Mesenchymal stem cell (in vitro differentiated cells and primary cell): ENCODE results near the gene UFD1.

Experiments used
- DNase-seq: peaks from one replicate; pipeline ENCODE4 v3.0.0-alpha.2; 2013
- H2AFZ ChIP-seq: one replicate; pipeline ENCODE4 v1.6.1; 2013; ENCODE audit warnings: low read depth, mild to moderate bottlenecking, control low read depth, inconsistent platforms, low read length, moderate library complexity
- H2AK5ac ChIP-seq: 2 replicates; pipeline ENCODE4 v1.6.1; 2013; ENCODE audit warnings: low read length, moderate library complexity, mild to moderate bottlenecking, inconsistent platforms; ENCODE audit not compliant: severe bottlenecking
- H2BK120ac ChIP-seq: one replicate; pipeline ENCODE4 v1.6.1; 2013; ENCODE audit warnings: low read depth, mild to moderate bottlenecking, inconsistent platforms, low read length, moderate library complexity
- H2BK12ac ChIP-seq, 2 experiments: one replicate each; pipeline ENCODE4 v1.6.1; 2013; ENCODE audit warnings: inconsistent platforms in 2 of 2, low read length in 2 of 2, mild to moderate bottlenecking in 2 of 2, moderate library complexity in 2 of 2, control low read depth in 1 of 2
- H2BK15ac ChIP-seq: one replicate; pipeline ENCODE4 v1.6.1; 2013; ENCODE audit warnings: mild to moderate bottlenecking, low read depth, inconsistent platforms; ENCODE audit not compliant: poor library complexity, severe bottlenecking
- H2BK5ac ChIP-seq: 2 replicates; pipeline ENCODE4 v1.6.1; 2013; ENCODE audit warnings: low read depth, mild to moderate bottlenecking, low read length, control low read depth, inconsistent platforms; ENCODE audit not compliant: poor library complexity, severe bottlenecking
- H3K14ac ChIP-seq, 2 experiments: one replicate each; pipeline ENCODE4 v1.6.1; 2013; ENCODE audit warnings: inconsistent platforms in 2 of 2, low read length in 2 of 2, control low read depth in 1 of 2, mild to moderate bottlenecking in 1 of 2, moderate library complexity in 1 of 2
- H3K18ac ChIP-seq, 2 experiments: one replicate each; pipeline ENCODE4 v1.6.1; 2013; ENCODE audit warnings: inconsistent platforms in 2 of 2, low read length in 2 of 2, control low read depth in 1 of 2, low read depth in 1 of 2, mild to moderate bottlenecking in 1 of 2
- H3K23ac ChIP-seq, 2 experiments: one replicate each; pipeline ENCODE4 v1.6.1; 2013; ENCODE audit warnings: inconsistent platforms in 2 of 2, low read length in 2 of 2, mild to moderate bottlenecking in 2 of 2, moderate library complexity in 2 of 2, control low read depth in 1 of 2
- H3K27ac ChIP-seq: 2 replicates; pipeline ENCODE4 v1.5.1; 2013; ENCODE audit warnings: mild to moderate bottlenecking, moderate library complexity, low read length, control low read depth, inconsistent platforms; ENCODE audit not compliant: poor library complexity, severe bottlenecking
- H3K27me3 ChIP-seq, 2 experiments: 2 replicates each; pipeline versions ENCODE4 v1.6.1 to v1.7.0; 2013; ENCODE audit warnings: low read length in 2 of 2, mild to moderate bottlenecking in 2 of 2, moderate library complexity in 2 of 2, control low read depth in 1 of 2, inconsistent platforms in 1 of 2; ENCODE audit not compliant: control insufficient read depth in 1 of 2, insufficient read depth in 1 of 2
- H3K36me3 ChIP-seq, 2 experiments: 2 replicates each; pipeline versions ENCODE4 v1.6.1 to v1.7.0; 2013; ENCODE audit warnings: low read length in 2 of 2, control low read depth in 1 of 2, inconsistent platforms in 1 of 2, low read depth in 1 of 2, mild to moderate bottlenecking in 1 of 2; ENCODE audit not compliant: insufficient read depth in 2 of 2, control insufficient read depth in 1 of 2
- H3K4ac ChIP-seq, 2 experiments: one replicate each; pipeline ENCODE4 v1.6.1; 2013; ENCODE audit warnings: inconsistent platforms in 2 of 2, low read length in 2 of 2, mild to moderate bottlenecking in 2 of 2, moderate library complexity in 2 of 2, control low read depth in 1 of 2, low read depth in 1 of 2
- H3K4me1 ChIP-seq: 2 replicates; pipeline ENCODE4 v1.6.1; 2013; ENCODE audit warnings: low read depth, low read length, control low read depth; ENCODE audit not compliant: control insufficient read depth, insufficient read depth
- H3K4me2 ChIP-seq: 2 replicates; pipeline ENCODE4 v1.6.1; 2013; ENCODE audit warnings: low read length, mild to moderate bottlenecking, inconsistent platforms; ENCODE audit not compliant: poor library complexity, severe bottlenecking
- H3K4me3 ChIP-seq, 2 experiments: 2 replicates each; pipeline versions ENCODE4 v1.5.1 to v1.7.0; 2013; ENCODE audit warnings: low read length in 2 of 2, mild to moderate bottlenecking in 2 of 2, control low read depth in 1 of 2, low read depth in 1 of 2; ENCODE audit not compliant: insufficient read depth in 1 of 2
- H3K79me1 ChIP-seq: replicated peaks from 2 replicates; pipeline ENCODE4 v1.6.1; 2013; ENCODE audit warnings: mild to moderate bottlenecking, control low read depth, low read length, inconsistent platforms; ENCODE audit not compliant: poor library complexity, severe bottlenecking
- H3K9ac ChIP-seq: 2 replicates; pipeline ENCODE4 v1.7.0; 2013; ENCODE audit warnings: mild to moderate bottlenecking, low read length, moderate library complexity
- H3K9me3 ChIP-seq: 2 replicates; pipeline ENCODE4 v1.7.0; 2013; ENCODE audit warnings: mild to moderate bottlenecking, low read length; ENCODE audit not compliant: control insufficient read depth
- H4K8ac ChIP-seq: one replicate; pipeline ENCODE4 v1.6.1; 2013; ENCODE audit warnings: inconsistent platforms, mild to moderate bottlenecking, low read length, moderate library complexity
- H4K91ac ChIP-seq: one replicate; pipeline ENCODE4 v1.6.1; 2013; ENCODE audit warnings: mild to moderate bottlenecking, low read length, inconsistent platforms
- WGBS: methylation state at CpG from one replicate; pipeline ENCODE4 v1.1.7; 2013; ENCODE audit warnings: mixed read lengths; 5-methylcytosine and 5-hydroxymethylcytosine counted together

Gene UFD1

DNA sequence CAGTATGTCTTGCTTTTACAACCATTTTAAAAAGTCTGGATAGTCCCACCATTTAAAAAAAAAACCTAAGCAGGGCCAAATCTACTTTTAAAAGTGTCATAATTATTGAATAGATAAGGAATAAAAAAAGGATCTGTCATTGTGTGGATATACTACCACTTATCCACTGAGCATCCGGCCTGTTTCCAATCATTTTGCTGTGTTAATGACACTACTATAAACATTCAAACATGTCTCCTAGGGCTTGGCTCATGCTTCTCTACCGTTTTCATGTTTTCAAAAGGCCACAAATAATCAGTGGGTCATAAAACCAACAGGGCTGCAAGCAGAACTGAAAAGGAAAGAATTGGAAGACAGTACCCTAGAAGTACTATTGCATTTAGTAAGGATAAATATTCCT, 19.0 kb downstream of the UFD1 start:
- Histone ChIP-seq H3K27me3 (no peaks in the 10 kb centered on the region), H3K18ac (no peak overlapping the region), H2BK15ac (no peak overlapping the region), H2AFZ (no peak overlapping the region), H3K4me3 (no peak overlapping the region), H3K4me2 (no peak overlapping the region), H3K27ac (no peak overlapping the region), H3K79me1 (peaks cover 18% of the 10 kb centered on the region), H3K14ac (no peak overlapping the region), H2BK12ac (no peak overlapping the region), H4K91ac (no peak overlapping the region), H2BK5ac (no peak overlapping the region), H2AK5ac (no peak overlapping the region), H3K9ac (no peak overlapping the region), H2BK120ac (no peak overlapping the region), H3K23ac (no peak overlapping the region), H3K36me3 (peaks cover 52 to 86% of the 10 kb centered on the region in 2 experiments), H3K4me1 (peaks cover 3% of the 10 kb centered on the region), H4K8ac (no peak overlapping the region), H3K9me3 (no peaks in the 10 kb centered on the region), H3K4ac (no peak overlapping the region)
- WGBS: 43% methylated on average over 1 of the region's 2 CpGs
- peak; percentile 52 for DNase-seq

- peaks cover 60 to 89% of the 10 kb centered on the region in 2 experiments for H3K36me3 ChIP-seq
- no peak for DNase-seq
- no peaks in the 10 kb centered on the region for H3K9me3 ChIP-seq
- H4K8ac ChIP-seq: peak overlapping the region; percentile 20
- peaks cover 3% of the 10 kb centered on the region for H3K4me1 ChIP-seq
- no peak overlapping the region for H3K9ac ChIP-seq
- no peak overlapping the region for H3K4me3 ChIP-seq
- H3K4me2 ChIP-seq: no peak overlapping the region
- no peaks in the 10 kb centered on the region for H3K27me3 ChIP-seq
- H2BK5ac ChIP-seq: no peak overlapping the region
- H2AK5ac ChIP-seq: no peak overlapping the region
- peaks cover 23% of the 10 kb centered on the region for H3K79me1 ChIP-seq
- peak overlapping the region in 1 of 2 experiments; percentile 86 for H3K14ac ChIP-seq
- H3K23ac ChIP-seq: no peak overlapping the region
- no peak overlapping the region for H3K27ac ChIP-seq
- H2BK120ac ChIP-seq: no peak overlapping the region
- 97% methylated on average over 8 of the region's 8 CpGs for WGBS
- peak overlapping the region; percentile 25 for H4K91ac ChIP-seq
- H2BK12ac ChIP-seq: peak overlapping the region in 1 of 2 experiments; percentile 6
- H2BK15ac ChIP-seq: no peak overlapping the region
- H3K4ac ChIP-seq: no peak overlapping the region
- H2AFZ ChIP-seq: no peak overlapping the region
- peak overlapping the region in 1 of 2 experiments; percentile 34 for H3K18ac ChIP-seq
Observed at GRCh38 chr22:19457828-19458428, 21.1 kb downstream of the UFD1 start.

- Histone ChIP-seq H2BK15ac (no peak overlapping the region), H4K8ac (no peak overlapping the region), H3K27me3 (no peaks in the 10 kb centered on the region), H3K14ac (no peak overlapping the region), H3K9ac (no peak overlapping the region), H3K4me2 (no peak overlapping the region), H3K4me1 (peaks cover 3% of the 10 kb centered on the region), H2AFZ (no peak overlapping the region), H3K27ac (no peak overlapping the region), H2BK12ac (no peak overlapping the region), H4K91ac (no peak overlapping the region), H3K23ac (peak overlapping the region in 1 of 2 experiments; percentile 2), H2BK5ac (no peak overlapping the region), H3K79me1 (peaks cover 25% of the 10 kb centered on the region), H3K9me3 (no peaks in the 10 kb centered on the region), H3K18ac (no peak overlapping the region), H2AK5ac (no peak overlapping the region), H3K4me3 (no peak overlapping the region), H3K36me3 (peaks cover 62 to 91% of the 10 kb centered on the region in 2 experiments), H3K4ac (no peak overlapping the region), H2BK120ac (no peak overlapping the region)
- no peak for DNase-seq
- 98% methylated on average over 10 of the region's 10 CpGs for WGBS
Observed at GRCh38 chr22:19456541-19456940, 22.5 kb downstream of the UFD1 start.

DNA sequence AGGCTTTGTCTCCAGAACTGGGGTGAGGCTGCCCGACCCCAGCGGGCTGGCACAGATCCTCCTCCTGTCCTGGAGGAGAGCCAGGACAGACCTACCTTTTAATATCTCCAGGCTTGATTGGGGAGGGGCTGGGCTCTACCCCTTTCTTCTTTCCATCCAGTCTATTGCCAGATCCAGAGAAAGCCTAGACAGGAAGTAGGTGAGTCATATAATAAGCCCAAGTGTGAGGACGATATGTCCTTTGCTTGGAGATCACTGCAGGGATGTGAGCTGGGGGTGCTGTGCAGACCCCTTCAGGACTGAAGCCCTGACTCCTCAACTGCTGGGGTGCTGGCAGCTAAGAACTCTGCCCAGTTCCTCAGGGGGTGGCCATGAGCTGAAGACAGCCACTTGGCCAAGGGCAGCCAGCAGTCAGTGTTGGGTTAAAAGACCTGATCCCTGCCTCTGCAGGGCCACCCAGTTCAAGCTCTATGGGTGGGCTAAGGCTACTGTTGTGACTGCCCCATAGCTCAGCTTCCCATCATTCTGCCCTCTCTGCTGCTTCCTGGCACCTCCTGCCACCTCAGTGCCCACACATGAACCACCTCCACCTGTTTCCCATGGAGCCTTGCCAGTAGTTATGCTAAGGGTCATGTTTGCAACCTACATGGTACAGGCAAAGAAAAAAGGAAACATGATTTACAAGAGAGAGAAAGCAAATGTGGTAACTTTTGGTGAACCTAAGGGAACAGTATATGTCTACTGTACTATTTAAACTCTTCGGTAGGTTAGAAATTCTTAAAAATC, 23.2 kb downstream of the UFD1 start:
- Histone ChIP-seq H2BK12ac (no peak overlapping the region), H3K14ac (peak overlapping the region in 1 of 2 experiments; percentile 75), H3K36me3 (peaks cover 62 to 91% of the 10 kb centered on the region in 2 experiments), H4K91ac (no peak overlapping the region), H3K27ac (no peak overlapping the region), H3K9ac (no peak overlapping the region), H3K4ac (no peak overlapping the region), H2BK5ac (no peak overlapping the region), H4K8ac (no peak overlapping the region), H2AK5ac (no peak overlapping the region), H3K9me3 (no peaks in the 10 kb centered on the region), H3K4me2 (no peak overlapping the region), H2AFZ (no peak overlapping the region), H2BK120ac (no peak overlapping the region), H2BK15ac (no peak overlapping the region), H3K4me3 (no peak overlapping the region), H3K23ac (no peak overlapping the region), H3K4me1 (peaks cover 3% of the 10 kb centered on the region), H3K18ac (peak overlapping the region in 1 of 2 experiments; percentile 34), H3K79me1 (peaks cover 23% of the 10 kb centered on the region), H3K27me3 (no peaks in the 10 kb centered on the region)
- 67% methylated on average over 4 of the region's 4 CpGs for WGBS
- DNase-seq: peak; percentile 16
